Right ventricle myocardium superior (tissue), 1 donor: Measurements from ENCODE around the gene SV2A. TPM values are rescaled to one million over a fixed set of nuclear protein-coding genes. Genes with fewer than 3 reads are reported as not detected.
"Not testable (repeated sequence)": the region's sequence is repeated elsewhere in the genome, so short reads cannot be mapped to it uniquely, and the experiment has no call there.

Experiments
- ATAC-seq: fragments of 200-7000 bp; cut with Tn5 transposase; one replicate; pipeline ENCODE4 v1.9.1; 2020; ENCODE audit warnings: mild to moderate bottlenecking; ENCODE audit not compliant: poor library complexity
- DNase-seq: peaks from one replicate; pipeline ENCODE4 v3.0.0-alpha.2; 2020
- intact Hi-C: fragments of 100-400 bp; cut with DNase I; formaldehyde crosslinking; loops from one replicate; pipeline ENCODE4 v1.11.2; 2022
- total RNA-seq: library from RNA; stranded (reverse); fragmentation: NEBNext Ultra II Directional; extraction: Animal tissue kit (Norgen Biotek cat#: 25700); gene quantifications from one replicate; pipeline ENCODE4 v1.2.1, GENCODE V29; 2021
- donor health status: DM: no; HTN: yes; CAD: no; lungs with severe emphysema.

SV2A gene
- total RNA-seq, 1 donor from 2014 or later = 0.32 TPM

DNA sequence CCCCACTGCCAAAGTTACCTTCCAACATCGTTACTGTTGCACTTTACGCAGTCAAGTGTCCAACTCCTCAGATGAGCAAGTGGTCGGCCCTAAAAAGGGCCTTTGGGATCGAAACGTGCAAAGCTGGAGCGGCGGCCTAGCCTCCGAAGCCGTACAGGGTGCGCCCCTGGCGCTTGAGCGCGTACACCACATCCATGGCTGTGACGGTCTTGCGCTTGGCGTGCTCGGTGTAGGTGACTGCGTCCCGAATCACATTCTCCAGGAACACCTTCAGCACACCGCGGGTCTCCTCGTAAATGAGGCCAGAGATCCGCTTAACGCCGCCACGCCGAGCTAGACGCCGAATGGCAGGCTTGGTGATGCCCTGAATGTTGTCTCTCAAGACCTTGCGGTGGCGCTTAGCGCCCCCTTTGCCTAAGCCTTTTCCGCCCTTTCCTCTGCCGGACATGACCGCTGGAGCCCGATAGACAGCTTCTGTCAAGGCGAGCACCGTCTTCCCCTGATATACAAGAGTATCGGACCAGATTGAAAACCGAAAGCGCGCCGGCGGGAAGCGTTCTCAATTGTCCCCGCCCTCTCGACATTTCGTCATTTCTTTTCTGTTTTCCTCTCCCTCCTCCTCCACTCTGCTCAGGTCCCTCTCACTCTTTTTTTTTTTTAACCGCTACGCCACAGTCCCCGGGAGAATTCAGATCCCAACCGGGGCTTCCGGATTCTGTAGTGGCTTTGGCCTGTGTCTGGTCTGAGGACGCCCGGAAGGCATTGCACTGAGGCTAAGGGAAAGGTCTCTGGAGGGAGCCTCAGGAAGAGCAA lies 56.8 kb downstream of the SV2A start:
- DNase-seq, intact Hi-C loops: not testable (repeated sequence)
- peak; percentile 91 for ATAC-seq

- peak; percentile 2 for ATAC-seq
- DNase-seq, intact Hi-C loops: not testable (repeated sequence)
These were observed 57.4 kb downstream of the SV2A start for GRCh38 chr1:149860271-149860670.

Other genes starting within 250 kb of the SV2A start
- 0.46 TPM for gene FCGR1A, start 135.2 kb downstream of the SV2A start, total RNA-seq
- gene BOLA1, start 18.3 kb downstream of the SV2A start, total RNA-seq = 16.9 TPM
- gene SF3B4, start 10.0 kb upstream of the SV2A start, total RNA-seq = 22.8 TPM
- 2.0 TPM for gene MTMR11, start 19.0 kb upstream of the SV2A start, total RNA-seq
- 23.2 TPM for gene OTUD7B, start 92.9 kb upstream of the SV2A start, total RNA-seq
- gene VPS45, start 149.9 kb upstream of the SV2A start, total RNA-seq = 48.9 TPM
- gene PLEKHO1, start 232.1 kb upstream of the SV2A start, total RNA-seq = 45.9 TPM